GM19238 (cell line): ENCODE data around the gene TRMT44.
"Not testable (repeated sequence)": the region's sequence is repeated elsewhere in the genome, so short reads cannot be mapped to it uniquely, and the experiment has no call there.

Experiments used
- DNase-seq: peaks from one replicate; pipeline ENCODE4 v3.0.0; 2011; ENCODE audit warnings: low spot score; ENCODE audit not compliant: insufficient read length

The TRMT44 gene

GRCh38 chr4:8491478-8491877, 50.9 kb downstream of the TRMT44 start:
- DNase-seq: not testable (repeated sequence)

GRCh38 chr4:8492174-8492573, 51.6 kb downstream of the TRMT44 start:
- no peak for DNase-seq

GRCh38 chr4:8493484-8493883, 52.9 kb downstream of the TRMT44 start:
- DNase-seq: no peak

- DNase-seq: no peak
Observed at GRCh38 chr4:8494218-8494617, 53.6 kb downstream of the TRMT44 start.

- no peak for DNase-seq
Observed at GRCh38 chr4:8494983-8495548, 54.5 kb downstream of the TRMT44 start.

- DNase-seq: no peak
Observed at GRCh38 chr4:8495803-8496202, 55.2 kb downstream of the TRMT44 start.

- no peak for DNase-seq
Observed at GRCh38 chr4:8497762-8498161, 57.2 kb downstream of the TRMT44 start.

- no peak for DNase-seq
Observed at GRCh38 chr4:8500966-8501365, 60.4 kb downstream of the TRMT44 start.

GRCh38 chr4:8501781-8502180, 61.2 kb downstream of the TRMT44 start:
- DNase-seq: no peak

- DNase-seq: no peak
Observed at GRCh38 chr4:8502371-8502770, 61.8 kb downstream of the TRMT44 start.

GRCh38 chr4:8502836-8503585, 62.4 kb downstream of the TRMT44 start:
- DNase-seq: no peak

GRCh38 chr4:8503801-8504200, 63.2 kb downstream of the TRMT44 start:
- DNase-seq: no peak

- no peak for DNase-seq
Observed at GRCh38 chr4:8504279-8505007, 63.9 kb downstream of the TRMT44 start.

- no peak for DNase-seq
Observed at GRCh38 chr4:8505229-8505628, 64.7 kb downstream of the TRMT44 start.

GRCh38 chr4:8506006-8506372, 65.4 kb downstream of the TRMT44 start:
- no peak for DNase-seq

- no peak for DNase-seq
Observed at GRCh38 chr4:8506373-8507195, 66.0 kb downstream of the TRMT44 start.

- DNase-seq: no peak
Observed at GRCh38 chr4:8507196-8507570, 66.6 kb downstream of the TRMT44 start.

- DNase-seq: no peak
Observed at GRCh38 chr4:8507624-8508023, 67.0 kb downstream of the TRMT44 start.

GRCh38 chr4:8508266-8508665, 67.7 kb downstream of the TRMT44 start:
- no peak for DNase-seq

- DNase-seq: no peak
Observed at GRCh38 chr4:8508740-8509139, 68.2 kb downstream of the TRMT44 start.

- DNase-seq: no peak
Observed at GRCh38 chr4:8509311-8509950, 68.9 kb downstream of the TRMT44 start.
